ENCODE measurements around the gene CMTM4.

The CMTM4 gene

GRCh38 chr16:66696669-66697630 lies at the start of gene CMTM4:
CMTM4 (minus strand) TSS chr16:66696743; CDS start chr16:66696525, 218 bp downstream.
- POLR2A ChIA-PET, result no interaction called here
- peak; percentile 2 for TF ChIP-seq CTCF (IDR thresholded peaks at IDR 0.05; ENCODE audit: insufficient read depth, low read length, missing control alignments)
- H3K4me3 ChIP-seq (ENCODE audit: low read depth, low read length), result peak within 1 kb of the TSS; percentile 67
- CTCF ChIA-PET, result interaction anchor here (0.7 to 4.6 kb wide), 17 partner anchors 9 to 176 kb away, joined by 3 to 22 read pairs (median 4); partner anchors contain the start of gene NAE1
- no peak for DNase-seq (ENCODE audit: low read depth, low spot score)

GRCh38 chr16:66746048-66746447 lies 49.5 kb upstream of the CMTM4 start:
- H3K4me3 ChIP-seq (ENCODE audit: low read depth, low read length), result no peak overlapping the region
- no peak for DNase-seq (ENCODE audit: low read depth, low spot score)
- TF ChIP-seq CTCF (IDR thresholded peaks at IDR 0.05; ENCODE audit: insufficient read depth, low read length, missing control alignments), result no peak
- POLR2A ChIA-PET, result no interaction called here
- CTCF ChIA-PET, result interaction anchor here (0.7 to 20.6 kb wide), 2 partner anchors 9 to 12 kb away, joined by 3 to 501 read pairs; no protein-coding TSS in a partner anchor

DNA sequence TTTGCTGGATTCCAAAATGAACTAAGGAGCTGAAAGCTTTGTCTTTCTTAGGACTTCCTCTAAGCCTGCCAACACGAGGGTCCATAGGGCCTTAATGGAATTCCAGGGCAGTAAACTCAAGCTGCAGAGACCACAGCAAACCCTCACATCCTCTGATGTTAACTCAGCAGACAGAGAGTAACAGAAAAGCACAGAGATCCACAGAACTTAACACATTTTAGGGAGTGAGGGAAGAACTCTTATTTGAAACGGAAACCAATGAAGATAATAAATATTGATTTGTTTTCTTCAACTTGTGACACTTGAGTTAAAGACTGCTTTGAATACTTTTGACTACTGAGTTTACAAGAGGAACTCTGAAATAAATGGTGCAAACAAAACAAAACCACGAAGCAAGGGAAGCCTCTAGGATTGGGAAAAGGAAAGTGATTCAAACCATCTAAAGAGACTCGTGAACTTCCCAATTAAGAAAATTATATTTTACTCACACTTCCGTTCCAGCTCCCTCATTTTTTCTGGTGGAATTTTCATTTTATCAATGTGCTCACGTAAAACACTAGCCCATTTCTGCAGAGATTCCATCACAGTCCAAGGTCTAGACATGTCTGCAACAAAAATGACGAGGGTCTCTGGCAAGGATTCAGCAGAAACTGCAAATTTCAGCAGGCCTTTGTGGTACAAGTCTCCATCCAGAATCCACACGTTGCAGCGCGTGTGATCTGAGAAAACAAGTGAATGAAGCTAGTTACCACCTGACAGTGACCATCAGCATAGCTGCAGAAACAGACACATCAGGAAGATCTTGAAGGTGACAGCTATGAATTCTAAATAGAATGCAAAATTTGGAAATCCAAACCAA lies 45.6 kb upstream of the CMTM4 start:
- DNase-seq (ENCODE audit: low read depth, low spot score), result no peak
- H3K4me3 ChIP-seq (ENCODE audit: low read depth, low read length), result no peak overlapping the region
- ChIA-PET CTCF (interaction anchor here (0.7 to 20.6 kb wide), 16 partner anchors 1 to 338 kb away, joined by 3 to 501 read pairs (median 6); partner anchors contain the start of genes DYNC1LI2 and NAE1), POLR2A (interaction anchor here (0.6 to 1.4 kb wide), 3 partner anchors 9 to 80 kb away, joined by 3 to 11 read pairs (median 3); partner anchors contain the start of gene DYNC1LI2)
- no peak for TF ChIP-seq CTCF (IDR thresholded peaks at IDR 0.05; ENCODE audit: insufficient read depth, low read length, missing control alignments)

- POLR2A ChIA-PET, result interaction anchor here (0.6 to 1.4 kb wide), 4 partner anchors 10 to 79 kb away, joined by 3 to 11 read pairs (median 3); partner anchors contain the start of gene DYNC1LI2
- CTCF ChIA-PET, result interaction anchor here (0.6 to 20.6 kb wide), 19 partner anchors 2 to 337 kb away, joined by 3 to 501 read pairs (median 5); partner anchors contain the start of genes DYNC1LI2 and NAE1
- peak; percentile 49 for DNase-seq (ENCODE audit: low read depth, low spot score)
- TF ChIP-seq CTCF (IDR thresholded peaks at IDR 0.05; ENCODE audit: insufficient read depth, low read length, missing control alignments), result no peak
- no peak overlapping the region for H3K4me3 ChIP-seq (ENCODE audit: low read depth, low read length)
These were observed 44.8 kb upstream of the CMTM4 start for GRCh38 chr16:66741169-66741900.

DNA sequence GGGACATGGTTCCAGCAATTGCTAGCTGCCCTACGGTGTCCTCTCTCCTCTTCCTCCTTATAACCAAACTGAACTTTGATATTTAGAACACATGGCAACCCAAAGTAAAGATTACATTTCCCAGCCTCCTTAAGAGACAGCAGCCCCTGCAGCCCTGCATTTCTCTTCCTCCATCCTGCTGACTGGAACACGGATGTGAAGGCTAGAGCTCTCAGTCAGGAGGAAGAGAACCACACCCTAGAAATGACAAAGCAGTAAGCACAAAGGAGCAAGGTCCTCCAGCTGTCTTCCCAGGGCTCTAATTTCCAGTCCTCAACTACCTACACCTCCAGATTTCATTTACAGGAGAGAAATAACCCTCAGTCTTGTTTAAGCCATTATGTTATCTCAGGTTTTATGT lies 44.0 kb upstream of the CMTM4 start:
- DNase-seq (ENCODE audit: low read depth, low spot score), result no peak
- POLR2A ChIA-PET, result interaction anchor here (0.6 to 1.1 kb wide), 3 partner anchors 78 to 1563 kb away, joined by 3 read pairs; no protein-coding TSS in a partner anchor
- no peak overlapping the region for H3K4me3 ChIP-seq (ENCODE audit: low read depth, low read length)
- TF ChIP-seq CTCF (IDR thresholded peaks at IDR 0.05; ENCODE audit: insufficient read depth, low read length, missing control alignments), result no peak
- CTCF ChIA-PET, result interaction anchor here (1.0 to 20.6 kb wide), 19 partner anchors 2 to 335 kb away, joined by 3 to 501 read pairs (median 10); partner anchors contain the start of genes DYNC1LI2 and NAE1
